GM19395 (cell line): ENCODE results near the gene PAOX.

Source experiments
- ATAC-seq: cut with Tn5 transposase; IDR thresholded peaks from one replicate; pipeline ENCODE4 v1.9.1; 2021; ENCODE audit warnings: mild to moderate bottlenecking, moderate library complexity; ENCODE audit not compliant: unreplicated experiment

The PAOX gene

GRCh38 chr10:133349577-133350011 lies 29.5 kb upstream of the PAOX start:
- ATAC-seq: no peak

GRCh38 chr10:133350283-133350949 lies 28.6 kb upstream of the PAOX start:
- ATAC-seq: no peak

- ATAC-seq: no peak
Measured at GRCh38 chr10:133350950-133351329, 28.1 kb upstream of the PAOX start.

- no peak for ATAC-seq
Measured at GRCh38 chr10:133351408-133352318, 27.4 kb upstream of the PAOX start.

- no peak for ATAC-seq
Measured at GRCh38 chr10:133353202-133353959, 25.7 kb upstream of the PAOX start.

GRCh38 chr10:133353988-133354605 lies 25.0 kb upstream of the PAOX start:
- ATAC-seq: no peak

- no peak for ATAC-seq
Measured at GRCh38 chr10:133354672-133355240, 24.3 kb upstream of the PAOX start.

GRCh38 chr10:133355266-133355665 lies 23.8 kb upstream of the PAOX start:
- no peak for ATAC-seq

GRCh38 chr10:133355991-133356390 lies 23.1 kb upstream of the PAOX start:
- no peak for ATAC-seq

- ATAC-seq: no peak
Measured at GRCh38 chr10:133356549-133357284, 22.3 kb upstream of the PAOX start.

GRCh38 chr10:133357285-133358161 lies 21.5 kb upstream of the PAOX start, which contains the start of gene FUOM:
Gene FUOM (minus strand): TSS chr10:133358019. CDS start chr10:133358007, 12 bp downstream.
- peak; percentile 69 for ATAC-seq

GRCh38 chr10:133358162-133358924 lies 20.7 kb upstream of the PAOX start:
- no peak for ATAC-seq

GRCh38 chr10:133358925-133359310 lies 20.1 kb upstream of the PAOX start:
- ATAC-seq: no peak

GRCh38 chr10:133359554-133359971 lies 19.5 kb upstream of the PAOX start:
- no peak for ATAC-seq

- no peak for ATAC-seq
Measured at GRCh38 chr10:133359972-133360610, 19.0 kb upstream of the PAOX start.

- no peak for ATAC-seq
Measured at GRCh38 chr10:133361227-133361626, 17.8 kb upstream of the PAOX start.

- no peak for ATAC-seq
Measured at GRCh38 chr10:133361773-133362441, 17.2 kb upstream of the PAOX start.
